A549 (cell line): ENCODE measurements around the gene TRIM8. TPM values are rescaled to one million over a fixed set of nuclear protein-coding genes. Genes with fewer than 3 reads are reported as not detected.
A peak's percentile ranks its signal among the peaks of the same experiment; 100 is the strongest.

Experiments used
- ATAC-seq, 2 experiments: fragments of 200-7000 bp in 1 of 2; fragments of >200 bp in 1 of 2; cut with Nextera tagmentation in 1 of 2; cut with Tn5 transposase in 1 of 2; 3 replicates each; pipeline versions ENCODE4 v1.8.0 to v1.9.1; 2018 to 2020; ENCODE audit warnings: mild to moderate bottlenecking in 1 of 2, moderate library complexity in 1 of 2
- CTCF ChIA-PET: fragments of 300-600 bp; sonication (Branson Sonifier 250); formaldehyde crosslinking; extraction: SDS; loops from one replicate; lab custom pipeline; 2021; ENCODE audit warnings: antibody characterized with exemption, inconsistent platforms; lab: Yijun Ruan, JAX
- POLR2A ChIA-PET: fragments of 350-600 bp; formaldehyde crosslinking; extraction: SDS; loops from one replicate; lab custom pipeline; 2021; ENCODE audit warnings: antibody characterized with exemption, inconsistent platforms; lab: Yijun Ruan, JAX
- DNase-seq, 2 experiments: peaks; one replicate each; pipeline versions ENCODE4 v3.0.0 to v3.0.0-alpha.2; 2011 to 2016; ENCODE audit warnings: low read depth in 1 of 2, low spot score in 1 of 2
- FAIRE-seq: peaks from 2 replicates; lab custom pipeline; 2011; peaks lifted over from hg19 to GRCh38; lab: Jason Lieb, UNC
- H3K27ac ChIP-seq, 2 experiments: fragments of >200 bp; sonication (Bioruptor Twin); formaldehyde crosslinking; 3 replicates each; pipeline ENCODE4 v1.5.1; 2016 to 2017
- H3K4me1 ChIP-seq: fragments of >200 bp; sonication (Bioruptor Twin); formaldehyde crosslinking; 3 replicates; pipeline ENCODE4 v1.6.1; 2016
- H3K4me2 ChIP-seq: fragments of >200 bp; sonication (Bioruptor Twin); formaldehyde crosslinking; 3 replicates; pipeline ENCODE4 v1.6.1; 2016
- H3K4me3 ChIP-seq: fragments of >200 bp; sonication (Bioruptor Twin); formaldehyde crosslinking; 3 replicates; pipeline ENCODE4 v1.5.1; 2016
- H3K9me3 ChIP-seq: fragments of >200 bp; sonication (Bioruptor Twin); formaldehyde crosslinking; 3 replicates; pipeline ENCODE4 v1.6.1; 2016
- CBX2 ChIP-seq: fragments of 200-600 bp; sonication (generic); IDR thresholded peaks from 2 replicates; pipeline ENCODE4 v1.6.1; 2016; ENCODE audit warnings: low read depth, mild to moderate bottlenecking, borderline replicate concordance
- CBX8 ChIP-seq: fragments of 200-600 bp; sonication (generic); IDR thresholded peaks from 2 replicates; pipeline ENCODE4 v1.6.1; 2016
- CHD2 ChIP-seq: fragments of 150-350 bp; IDR thresholded peaks from 2 replicates; pipeline ENCODE4 v1.6.1; 2014; ENCODE audit warnings: low read length; ENCODE audit not compliant: partially characterized antibody
- CHD4 ChIP-seq: fragments of 200-600 bp; sonication (generic); IDR thresholded peaks from 2 replicates; pipeline ENCODE4 v1.6.1; 2016; ENCODE audit warnings: antibody characterized with exemption, mild to moderate bottlenecking, borderline replicate concordance
- EHF ChIP-seq: fragments of 250-450 bp; sonication (Bioruptor Pico); IDR thresholded peaks from 2 replicates; pipeline ENCODE4 v1.5.0; 2020; ENCODE audit warnings: mild to moderate bottlenecking
- EHMT2 ChIP-seq: fragments of 200-600 bp; sonication (generic); IDR thresholded peaks from 2 replicates; pipeline ENCODE4 v1.6.1; 2016; ENCODE audit warnings: antibody characterized with exemption, low read depth, mild to moderate bottlenecking, moderate library complexity
- EP300 ChIP-seq, 2 experiments: fragments of >200 bp; sonication (Bioruptor Twin); formaldehyde crosslinking; IDR thresholded peaks; 2 replicates in 1 of 2; 3 replicates in 1 of 2; pipeline ENCODE4 v1.6.1; 2016 to 2017
- FOSB ChIP-seq: fragments of 250-450 bp; sonication (Bioruptor Pico); IDR thresholded peaks from 2 replicates; pipeline ENCODE4 v1.5.0; 2020; ENCODE audit warnings: mild to moderate bottlenecking, moderate library complexity
- HMGXB4 ChIP-seq: fragments of 250-450 bp; sonication (Bioruptor Pico); IDR thresholded peaks from 2 replicates; pipeline ENCODE4 v1.5.0; 2021; ENCODE audit warnings: mild to moderate bottlenecking, moderate library complexity, borderline replicate concordance
- HOXB5 ChIP-seq: fragments of 250-450 bp; sonication (Bioruptor Pico); IDR thresholded peaks from 2 replicates; pipeline ENCODE4 v1.5.0; 2020; ENCODE audit warnings: mild to moderate bottlenecking, moderate library complexity
- JUN ChIP-seq, 2 experiments: fragments of >200 bp; sonication (Bioruptor Twin); formaldehyde crosslinking; IDR thresholded peaks; 2 replicates in 1 of 2; 3 replicates in 1 of 2; pipeline ENCODE4 v1.6.1; 2016 to 2017
- KDM1A ChIP-seq: fragments of 200-600 bp; sonication (generic); IDR thresholded peaks from 2 replicates; pipeline ENCODE4 v1.6.1; 2016; ENCODE audit warnings: low read depth, mild to moderate bottlenecking
- KDM5A ChIP-seq: fragments of 200-600 bp; sonication (generic); IDR thresholded peaks from 2 replicates; pipeline ENCODE4 v1.6.1; 2016; ENCODE audit warnings: antibody characterized with exemption, mild to moderate bottlenecking
- MAX ChIP-seq: IDR thresholded peaks from 2 replicates; pipeline ENCODE4 v1.6.1; 2012
- MYC ChIP-seq: IDR thresholded peaks from 2 replicates; pipeline ENCODE4 v1.6.1; 2012; ENCODE audit warnings: mild to moderate bottlenecking, inconsistent platforms, low read length, improper control_type of control experiment, borderline replicate concordance
- NR3C1 ChIP-seq: fragments of >200 bp; sonication (Bioruptor Twin); formaldehyde crosslinking; IDR thresholded peaks from 3 replicates; pipeline ENCODE4 v1.6.1; 2017
- PHF8 ChIP-seq: fragments of 200-600 bp; sonication (generic); IDR thresholded peaks from 2 replicates; pipeline ENCODE4 v1.6.1; 2016; ENCODE audit warnings: low read depth, mild to moderate bottlenecking, antibody characterized with exemption, moderate library complexity, borderline replicate concordance
- POLR2AphosphoS2 ChIP-seq: conservative IDR thresholded peaks from 2 replicates; pipeline ENCODE4 v1.6.1; 2012; ENCODE audit warnings: low read length, improper control_type of control experiment, inconsistent platforms
- RAD21 ChIP-seq, 2 experiments: fragments of >200 bp in 1 of 2; sonication (Bioruptor Twin) in 1 of 2; formaldehyde crosslinking in 1 of 2; IDR thresholded peaks in 1 of 2; conservative IDR thresholded peaks in 1 of 2; 2 replicates in 1 of 2; 3 replicates in 1 of 2; pipeline ENCODE4 v1.6.1; 2012 to 2018; ENCODE audit warnings: inconsistent platforms in 1 of 2
- RARB ChIP-seq: fragments of 250-450 bp; sonication (Bioruptor Pico); IDR thresholded peaks from 2 replicates; pipeline ENCODE4 v1.8.0; 2021; ENCODE audit warnings: mild to moderate bottlenecking, moderate library complexity
- REST ChIP-seq: fragments of 200-600 bp; sonication (generic); IDR thresholded peaks from 2 replicates; pipeline ENCODE4 v1.6.1; 2016; ENCODE audit warnings: antibody characterized with exemption, mild to moderate bottlenecking, moderate library complexity
- SMC3 ChIP-seq: fragments of >200 bp; sonication (Bioruptor Twin); formaldehyde crosslinking; IDR thresholded peaks from 3 replicates; pipeline ENCODE4 v1.6.1; 2018; ENCODE audit warnings: inconsistent platforms
- TP53 ChIP-seq: fragments of 250-450 bp; sonication (Bioruptor Pico); IDR thresholded peaks from 2 replicates; pipeline ENCODE4 v1.5.0; 2021; ENCODE audit warnings: mild to moderate bottlenecking, moderate library complexity
- USF2 ChIP-seq: fragments of 450-650 bp; IDR thresholded peaks from 2 replicates; pipeline ENCODE4 v1.6.1; 2014; ENCODE audit warnings: antibody characterized with exemption
- ZC3H11A ChIP-seq: fragments of 450-650 bp; IDR thresholded peaks from 2 replicates; pipeline ENCODE4 v1.6.1; 2014; ENCODE audit warnings: antibody characterized with exemption, mild to moderate bottlenecking
- ZNF302 ChIP-seq: fragments of 250-450 bp; sonication (Bioruptor Pico); IDR thresholded peaks from 2 replicates; pipeline ENCODE4 v1.9.0; 2021; ENCODE audit warnings: inconsistent platforms, mild to moderate bottlenecking, moderate library complexity
- ZSCAN20 ChIP-seq: fragments of 250-450 bp; sonication (Bioruptor Pico); IDR thresholded peaks from 2 replicates; pipeline ENCODE4 v1.8.0; 2022; ENCODE audit warnings: mild to moderate bottlenecking, moderate library complexity
- WGBS: methylation state at CpG from one replicate; pipeline ENCODE4 v1.1.6; 2017; ENCODE audit errors: missing lambda C conversion rate; 5-methylcytosine and 5-hydroxymethylcytosine counted together
- polyA plus RNA-seq, 4 experiments: library from polyadenylated mRNA; depleted of rRNA in 3 of 4; stranded (reverse); fragments of >200 nt; fragmentation: RNase III in 1 of 4; extraction: RNeasy Plus Mini Kit Qiagen cat#74134 plus additional on column Dnase treatment in 1 of 4; gene quantifications; 2 replicates in 3 of 4; 3 replicates in 1 of 4; pipeline ENCODE4 v1.2.3, GENCODE V29; 2011 to 2017

The TRIM8 gene
- polyA plus RNA-seq, 2 of the 4 experiments (the other 2 are of a cell fraction) = 22.8 to 32.5 TPM

GRCh38 chr10:102604439-102604841 is 39.8 kb upstream of the TRIM8 start (continued):
- no peak for TF ChIP-seq REST
- no peak for TF ChIP-seq KDM1A
- TF ChIP-seq CHD2 = no peak
- no peak for TF ChIP-seq NR3C1
- TF ChIP-seq JUN (IDR thresholded peaks at IDR 0.05) = peak in 1 of 2 experiments; percentile 63; a peak in 2 of 5 replicates
- no peak for TF ChIP-seq CBX2

GRCh38 chr10:102605712-102606111 is 38.6 kb upstream of the TRIM8 start:
- ChIA-PET CTCF (interaction anchor here (0.6 to 2.3 kb wide), 6 partner anchors 10 to 95 kb away, joined by 3 to 15 read pairs (median 4); no protein-coding TSS in a partner anchor), POLR2A (interaction anchor here (1.0 kb wide), 1 partner anchor 36 kb away, joined by 3 read pairs; no protein-coding TSS in a partner anchor)
- Histone ChIP-seq H3K4me2 (peak overlapping the region; percentile 61; the same call in 2 of the 3 replicates), H3K4me1 (peaks cover 29% of the 10 kb centered on the region), H3K27ac (peak overlapping the region; percentile 70 to 89; a peak in 5 of 6 replicates), H3K9me3 (no peaks in the 10 kb centered on the region), H3K4me3 (no peak overlapping the region)
- DNase-seq = no peak
- no peak for FAIRE-seq
- no peak for ATAC-seq
- no peak for TF ChIP-seq RARB (CRISPR knock-in tag)
- TF ChIP-seq MYC = no peak
- no peak for TF ChIP-seq ZC3H11A
- no peak for TF ChIP-seq FOSB (CRISPR knock-in tag)
- TF ChIP-seq ZSCAN20 = no peak
- no peak for TF ChIP-seq HMGXB4 (CRISPR knock-in tag)
- TF ChIP-seq CHD4 = no peak
- TF ChIP-seq KDM5A = no peak
- 69% methylated on average over 5 of the region's 5 CpGs for WGBS

- Histone ChIP-seq H3K27ac (peak overlapping the region in 1 of 2 experiments; percentile 34; a peak in 1 of 6 replicates), H3K4me3 (no peak overlapping the region), H3K4me1 (peaks cover 32% of the 10 kb centered on the region), H3K4me2 (no peak overlapping the region), H3K9me3 (no peaks in the 10 kb centered on the region)
- no peak for ATAC-seq
- CTCF ChIA-PET = interaction anchor here (1.0 to 2.0 kb wide), 3 partner anchors 13 to 105 kb away, joined by 3 to 5 read pairs (median 5); partner anchors contain the start of gene TRIM8
- no peak for FAIRE-seq
- no peak for TF ChIP-seq EHF
- TF ChIP-seq USF2 = no peak
- no peak for TF ChIP-seq EHMT2
- TF ChIP-seq KDM5A = no peak
- TF ChIP-seq FOSB (CRISPR knock-in tag) = no peak
- TF ChIP-seq RARB (CRISPR knock-in tag) = no peak
- no peak for TF ChIP-seq TP53 (CRISPR knock-in tag)
- TF ChIP-seq CBX8 = no peak
- TF ChIP-seq POLR2AphosphoS2 = no peak
- TF ChIP-seq MAX = no peak
- TF ChIP-seq HOXB5 (CRISPR knock-in tag) = no peak
- no peak for TF ChIP-seq CHD4
- TF ChIP-seq PHF8 = no peak
- TF ChIP-seq ZNF302 (CRISPR knock-in tag) = no peak
- TF ChIP-seq RAD21 (conservative IDR thresholded peaks at IDR 0.05 in 1 of 2, IDR thresholded peaks at IDR 0.05 in 1 of 2) = no peak
- TF ChIP-seq EP300 (IDR thresholded peaks at IDR 0.05) = no peak
- TF ChIP-seq SMC3 = no peak
- POLR2A ChIA-PET = no interaction called here
- WGBS = 76% methylated on average over 2 of the region's 2 CpGs
- DNase-seq = no peak
Observed at GRCh38 chr10:102608487-102608886, 35.8 kb upstream of the TRIM8 start.
